Body of pancreas (tissue), 4 donors: ENCODE measurements around the gene ARAP1.

Experiments
- POLR2A ChIP-seq, 3 donors: fragments of 450-650 bp; IDR thresholded peaks; one replicate each; pipeline ENCODE4 v1.6.1; 2016; ENCODE audit warnings: antibody characterized with exemption in 3 of 3, mild to moderate bottlenecking in 2 of 3
- TF ChIP-seq, protein P1 (sequence below), 7 experiments: fragments of 450-650 bp in 4 of 7; fragments of 200-600 bp in 3 of 7; sonication (generic) in 3 of 7; IDR thresholded peaks; one replicate each; pipeline ENCODE4 v1.5.1; 2016 to 2019; ENCODE audit warnings: antibody characterized with exemption in 7 of 7

DNA sequence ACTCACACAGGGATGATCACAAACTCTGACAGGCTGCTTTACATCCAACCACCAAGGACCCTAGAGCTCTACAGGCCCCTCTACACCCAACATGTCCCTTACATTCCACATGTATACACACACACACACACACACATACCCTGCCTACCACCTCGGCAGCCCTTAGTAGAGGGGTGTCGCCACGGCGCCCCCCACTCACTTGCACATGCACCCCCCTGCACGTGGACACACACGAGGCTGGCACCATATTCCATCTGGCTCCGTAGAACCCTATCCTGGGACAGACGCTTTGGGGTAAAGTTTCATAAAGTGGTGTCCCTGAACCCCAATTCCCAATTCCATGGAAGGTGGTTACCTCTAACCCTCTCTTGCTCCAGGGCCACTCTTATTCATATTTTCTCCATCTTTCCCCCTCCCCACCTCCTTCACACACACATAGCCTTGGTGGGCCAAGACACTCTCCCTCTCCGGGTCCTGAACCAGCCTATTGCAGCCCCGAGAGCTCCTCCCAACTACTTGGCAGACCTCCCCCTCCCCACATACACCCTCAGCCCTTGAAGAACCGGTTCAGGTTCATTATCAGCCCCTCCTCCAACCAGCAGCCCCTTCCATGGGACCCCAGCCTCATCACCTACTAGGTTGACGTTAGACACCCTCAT, 78.8 kb downstream of the ARAP1 start:
- TF ChIP-seq, protein P1, sequence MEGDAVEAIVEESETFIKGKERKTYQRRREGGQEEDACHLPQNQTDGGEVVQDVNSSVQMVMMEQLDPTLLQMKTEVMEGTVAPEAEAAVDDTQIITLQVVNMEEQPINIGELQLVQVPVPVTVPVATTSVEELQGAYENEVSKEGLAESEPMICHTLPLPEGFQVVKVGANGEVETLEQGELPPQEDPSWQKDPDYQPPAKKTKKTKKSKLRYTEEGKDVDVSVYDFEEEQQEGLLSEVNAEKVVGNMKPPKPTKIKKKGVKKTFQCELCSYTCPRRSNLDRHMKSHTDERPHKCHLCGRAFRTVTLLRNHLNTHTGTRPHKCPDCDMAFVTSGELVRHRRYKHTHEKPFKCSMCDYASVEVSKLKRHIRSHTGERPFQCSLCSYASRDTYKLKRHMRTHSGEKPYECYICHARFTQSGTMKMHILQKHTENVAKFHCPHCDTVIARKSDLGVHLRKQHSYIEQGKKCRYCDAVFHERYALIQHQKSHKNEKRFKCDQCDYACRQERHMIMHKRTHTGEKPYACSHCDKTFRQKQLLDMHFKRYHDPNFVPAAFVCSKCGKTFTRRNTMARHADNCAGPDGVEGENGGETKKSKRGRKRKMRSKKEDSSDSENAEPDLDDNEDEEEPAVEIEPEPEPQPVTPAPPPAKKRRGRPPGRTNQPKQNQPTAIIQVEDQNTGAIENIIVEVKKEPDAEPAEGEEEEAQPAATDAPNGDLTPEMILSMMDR (IDR thresholded peaks at IDR 0.05) = no peak
- no peak for TF ChIP-seq POLR2A (IDR thresholded peaks at IDR 0.05)
